Measurements from ENCODE around the gene DPT. TPM values are rescaled to one million over a fixed set of nuclear protein-coding genes. Genes with fewer than 3 reads are reported as not detected.
"Not testable (repeated sequence)": the region's sequence is repeated elsewhere in the genome, so short reads cannot be mapped to it uniquely, and the experiment has no call there.

Gene DPT
- total RNA-seq, result 10 to 100 TPM in 3 of 4 donors, 1 to 10 TPM in 1; 6.8 to 25.9 (median 17.2) TPM

DNA sequence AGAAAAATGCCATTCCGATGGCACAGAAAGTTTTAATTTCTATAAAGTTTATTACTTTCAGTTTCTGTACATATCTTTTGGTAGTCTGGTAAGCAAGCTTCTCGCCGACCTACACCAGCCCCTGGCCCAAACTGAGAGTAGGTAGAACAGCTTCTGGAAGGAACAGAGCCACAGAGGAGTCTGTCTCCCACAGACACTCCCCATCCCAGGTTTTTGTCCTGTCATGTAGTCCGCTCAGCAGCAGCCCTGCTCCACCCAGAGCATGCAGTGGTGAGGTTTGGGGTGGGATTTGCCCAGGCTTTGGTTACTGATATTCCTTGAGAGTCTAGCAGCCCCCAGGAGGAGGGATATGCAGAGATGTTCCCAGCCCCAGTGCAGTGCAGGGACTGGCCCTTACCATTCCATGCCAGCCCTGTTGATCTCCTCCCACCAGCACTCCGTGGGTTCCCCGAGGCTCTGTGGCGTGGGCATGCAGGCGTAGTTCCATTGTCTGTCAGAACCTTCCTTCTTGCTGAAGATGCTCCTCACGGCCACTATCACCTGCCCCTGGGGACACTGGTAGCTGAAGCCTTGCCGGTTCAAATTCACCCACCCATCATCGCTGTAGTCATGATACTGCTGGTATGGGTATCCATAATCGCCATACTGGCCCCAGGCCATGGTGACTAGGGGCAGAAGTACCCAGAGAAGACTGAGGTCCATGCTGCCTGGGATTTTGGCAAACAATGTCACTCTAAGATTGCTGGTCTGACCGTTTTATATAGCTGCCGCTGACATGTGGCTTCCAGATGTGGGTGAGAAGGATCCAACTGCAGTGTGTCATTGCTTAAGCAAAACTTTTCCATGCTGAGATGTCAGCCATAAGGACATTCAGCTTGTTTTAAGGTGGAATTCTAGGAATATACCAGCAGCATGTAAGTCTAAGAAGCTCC is at the start of gene DPT:
Gene DPT (minus strand): TSS at position 734 of the 932 bp plus-strand sequence. CDS start 32 bp downstream, at position 702.
- Histone ChIP-seq H3K27me3 (no peaks in the 10 kb centered on the region), H3K36me3 (no peaks in the 10 kb centered on the region), H3K9me3 (no peaks in the 10 kb centered on the region), H3K4me3 (peak within 1 kb of the TSS in 2 of 4 donors; percentile 8 to 12), H3K27ac (peak within 1 kb of the TSS in 1 of 4 donors; percentile 21), H3K4me1 (no peaks in the 10 kb centered on the region)
- no peak for DNase-seq
- TF ChIP-seq, protein P1, sequence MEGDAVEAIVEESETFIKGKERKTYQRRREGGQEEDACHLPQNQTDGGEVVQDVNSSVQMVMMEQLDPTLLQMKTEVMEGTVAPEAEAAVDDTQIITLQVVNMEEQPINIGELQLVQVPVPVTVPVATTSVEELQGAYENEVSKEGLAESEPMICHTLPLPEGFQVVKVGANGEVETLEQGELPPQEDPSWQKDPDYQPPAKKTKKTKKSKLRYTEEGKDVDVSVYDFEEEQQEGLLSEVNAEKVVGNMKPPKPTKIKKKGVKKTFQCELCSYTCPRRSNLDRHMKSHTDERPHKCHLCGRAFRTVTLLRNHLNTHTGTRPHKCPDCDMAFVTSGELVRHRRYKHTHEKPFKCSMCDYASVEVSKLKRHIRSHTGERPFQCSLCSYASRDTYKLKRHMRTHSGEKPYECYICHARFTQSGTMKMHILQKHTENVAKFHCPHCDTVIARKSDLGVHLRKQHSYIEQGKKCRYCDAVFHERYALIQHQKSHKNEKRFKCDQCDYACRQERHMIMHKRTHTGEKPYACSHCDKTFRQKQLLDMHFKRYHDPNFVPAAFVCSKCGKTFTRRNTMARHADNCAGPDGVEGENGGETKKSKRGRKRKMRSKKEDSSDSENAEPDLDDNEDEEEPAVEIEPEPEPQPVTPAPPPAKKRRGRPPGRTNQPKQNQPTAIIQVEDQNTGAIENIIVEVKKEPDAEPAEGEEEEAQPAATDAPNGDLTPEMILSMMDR (IDR thresholded peaks at IDR 0.05), result no peak
- no peak for TF ChIP-seq POLR2A (IDR thresholded peaks at IDR 0.05)

DNA sequence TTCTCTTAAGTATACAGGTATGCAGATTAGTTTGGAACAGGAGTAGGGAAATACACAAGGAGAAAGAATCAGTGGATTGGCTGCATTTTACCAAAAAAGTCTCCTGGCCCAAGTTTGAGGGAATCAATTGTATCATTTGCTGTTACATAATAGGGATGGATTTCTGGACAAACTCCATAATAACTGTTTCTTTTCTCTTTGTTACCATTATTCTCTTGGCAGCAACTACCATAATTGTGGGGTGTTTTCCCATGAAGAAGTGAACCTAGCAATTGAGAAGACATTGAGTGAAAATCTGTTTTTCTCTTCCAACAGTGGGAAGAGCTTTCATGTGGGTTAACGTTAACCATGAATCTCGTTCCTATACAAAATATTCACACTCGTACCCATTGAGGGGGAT is 46.4 kb upstream of the DPT start:
- DNase-seq, result no peak
- H3K9me3 ChIP-seq, result no peaks in the 10 kb centered on the region
- H3K4me1 ChIP-seq, result no peaks in the 10 kb centered on the region
- no peak overlapping the region for H3K27ac ChIP-seq
- no peak overlapping the region for H3K4me3 ChIP-seq
- no peaks in the 10 kb centered on the region for H3K27me3 ChIP-seq
- no peaks in the 10 kb centered on the region for H3K36me3 ChIP-seq
- no peak for TF ChIP-seq POLR2A (IDR thresholded peaks at IDR 0.05)
- TF ChIP-seq, protein P1 (IDR thresholded peaks at IDR 0.05), result no peak

DNA sequence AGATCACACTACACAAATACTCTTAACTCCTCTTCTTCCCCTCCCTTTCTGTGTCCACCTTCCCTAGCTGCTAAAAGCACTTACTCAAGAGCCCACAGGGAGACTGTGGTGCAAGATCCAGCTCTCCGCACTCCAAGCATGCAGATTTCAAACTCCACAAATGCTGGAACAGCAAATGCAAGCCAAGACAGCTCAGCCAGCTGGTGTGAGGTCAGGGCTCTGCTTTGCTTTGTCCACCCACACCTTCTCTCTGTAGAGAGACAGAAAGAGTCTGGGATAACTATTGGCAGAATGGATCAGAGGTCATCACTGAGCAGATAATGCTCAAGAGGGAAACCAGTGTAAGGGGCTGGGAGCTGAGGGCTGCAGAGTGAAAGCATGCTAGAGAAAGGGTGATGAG is 45.2 kb upstream of the DPT start:
- Histone ChIP-seq H3K27ac (no peak overlapping the region), H3K9me3 (no peaks in the 10 kb centered on the region), H3K4me1 (no peaks in the 10 kb centered on the region), H3K4me3 (no peak overlapping the region), H3K36me3 (no peaks in the 10 kb centered on the region), H3K27me3 (no peaks in the 10 kb centered on the region)
- TF ChIP-seq POLR2A (IDR thresholded peaks at IDR 0.05), result no peak
- TF ChIP-seq, protein P1 (IDR thresholded peaks at IDR 0.05), result no peak
- no peak for DNase-seq

DNA sequence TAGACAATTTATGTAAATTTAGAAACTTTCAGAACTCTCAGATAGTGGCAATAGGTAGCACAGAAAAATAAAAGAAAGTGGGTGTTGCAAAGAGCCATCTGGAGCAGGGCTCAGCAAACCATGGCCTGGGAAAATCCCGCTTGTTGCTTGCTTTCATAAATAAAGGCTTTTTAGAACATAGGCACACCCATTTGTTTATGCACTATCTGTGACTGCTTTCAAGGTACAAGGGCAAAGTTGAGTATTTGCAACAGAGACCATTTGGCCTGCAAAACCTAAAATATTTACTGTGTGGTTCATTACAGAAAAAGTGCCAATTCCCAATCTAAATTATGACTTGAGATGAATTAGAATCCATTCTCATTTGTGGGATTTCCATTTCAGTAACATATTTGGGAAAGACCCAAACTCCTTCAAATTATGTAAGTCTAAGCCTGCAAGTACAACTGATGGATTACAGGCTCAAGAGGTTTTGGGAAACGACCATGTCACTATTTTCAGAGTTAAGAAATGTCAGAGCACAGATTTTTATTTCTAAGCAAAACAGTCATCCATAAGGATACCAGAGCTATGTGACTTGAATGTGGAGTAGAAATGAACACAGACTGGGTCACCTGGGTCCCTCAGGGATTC is 43.5 kb upstream of the DPT start:
- no peaks in the 10 kb centered on the region for H3K4me1 ChIP-seq
- TF ChIP-seq POLR2A (IDR thresholded peaks at IDR 0.05), result no peak
- TF ChIP-seq, protein P1 (IDR thresholded peaks at IDR 0.05), result no peak
- no peak overlapping the region for H3K4me3 ChIP-seq
- no peak overlapping the region for H3K27ac ChIP-seq
- DNase-seq, result no peak
- no peaks in the 10 kb centered on the region for H3K36me3 ChIP-seq
- no peaks in the 10 kb centered on the region for H3K27me3 ChIP-seq
- no peaks in the 10 kb centered on the region for H3K9me3 ChIP-seq

DNA sequence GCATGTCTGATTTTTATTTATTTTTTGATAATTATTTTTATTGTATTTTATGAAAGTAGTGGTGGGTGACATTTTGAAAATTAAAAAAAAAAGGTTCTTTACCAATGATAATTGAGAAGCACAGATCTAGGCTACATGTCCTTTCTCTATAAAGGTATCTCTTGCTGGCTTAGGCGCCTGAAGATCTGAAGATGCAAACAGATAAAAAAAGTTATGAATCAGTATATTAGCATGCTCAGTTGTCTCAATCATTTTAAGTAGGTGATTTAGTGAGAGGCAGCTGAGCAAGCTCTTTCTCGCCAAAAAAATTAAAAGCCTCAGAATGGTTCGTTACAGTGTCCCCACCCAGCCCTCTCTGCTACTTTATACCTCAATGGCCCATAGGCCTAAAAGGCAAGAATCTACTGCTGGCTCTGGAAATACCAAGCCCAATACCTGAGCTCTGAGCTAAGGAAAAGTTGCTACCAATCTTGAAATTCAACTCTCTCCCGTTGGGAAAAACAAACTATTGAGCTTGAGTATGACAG is 42.2 kb upstream of the DPT start:
- DNase-seq, result no peak
- H3K4me3 ChIP-seq, result no peak overlapping the region
- no peaks in the 10 kb centered on the region for H3K9me3 ChIP-seq
- TF ChIP-seq POLR2A (IDR thresholded peaks at IDR 0.05), result no peak
- TF ChIP-seq, protein P1 (IDR thresholded peaks at IDR 0.05), result no peak
- no peaks in the 10 kb centered on the region for H3K4me1 ChIP-seq
- H3K36me3 ChIP-seq, result no peaks in the 10 kb centered on the region
- H3K27ac ChIP-seq, result no peak overlapping the region
- no peaks in the 10 kb centered on the region for H3K27me3 ChIP-seq

DNA sequence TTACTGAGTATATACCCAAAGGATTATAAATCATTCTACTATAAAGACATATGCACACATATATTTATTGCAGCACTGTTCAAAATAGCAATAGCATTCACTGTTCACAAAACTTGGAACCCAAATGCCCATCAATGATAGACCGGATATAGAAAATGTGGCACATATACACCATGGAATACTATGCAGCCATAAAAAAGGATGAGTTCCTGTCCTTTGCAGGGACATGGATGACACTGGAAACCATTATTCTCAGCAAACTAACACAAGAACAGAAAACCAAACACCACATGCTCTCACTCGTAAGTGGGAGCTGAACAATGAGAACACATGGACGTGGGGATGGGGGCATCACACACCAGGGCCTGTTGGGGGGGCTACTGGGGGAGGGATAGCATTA is 40.9 kb upstream of the DPT start:
- not testable (repeated sequence) for H3K27ac ChIP-seq, DNase-seq, H3K27me3 ChIP-seq, H3K4me3 ChIP-seq, H3K9me3 ChIP-seq, H3K36me3 ChIP-seq, H3K4me1 ChIP-seq
